Astrocyte of the hippocampus (primary cell): ENCODE results near the gene INO80E.

Source experiments
- DNase-seq: peaks from one replicate; pipeline ENCODE4 v3.0.0; 2011; ENCODE audit warnings: low read depth, low spot score

INO80E gene

GRCh38 chr16:29992344-29992967 lies 3.6 kb upstream of the INO80E start:
- peak; percentile 63 for DNase-seq

GRCh38 chr16:29993191-29993902 lies 2.7 kb upstream of the INO80E start:
- DNase-seq: no peak

- DNase-seq: no peak
These were observed 2.0 kb upstream of the INO80E start for GRCh38 chr16:29993903-29994599.

GRCh38 chr16:29994600-29995323 lies 1.3 kb upstream of the INO80E start:
- DNase-seq: no peak

GRCh38 chr16:29995324-29995910 lies 624 bp upstream of the INO80E start, which contains the start of gene HIRIP3:
Gene HIRIP3 (minus strand): TSS chr16:29995617. CDS start chr16:29995605, 12 bp downstream.
- peak; percentile 88 for DNase-seq

- DNase-seq: no peak
These were observed 767 bp downstream of the INO80E start for GRCh38 chr16:29996766-29997250.

- DNase-seq: no peak
These were observed 3.6 kb downstream of the INO80E start for GRCh38 chr16:29999605-30000004.

- no peak for DNase-seq
These were observed 4.9 kb downstream of the INO80E start for GRCh38 chr16:30000735-30001631.

- DNase-seq: no peak
These were observed 6.7 kb downstream of the INO80E start for GRCh38 chr16:30002614-30003346.

GRCh38 chr16:30003670-30004423 lies 7.8 kb downstream of the INO80E start:
- no peak for DNase-seq

GRCh38 chr16:30004424-30004776 lies 8.4 kb downstream of the INO80E start:
- no peak for DNase-seq

GRCh38 chr16:30004811-30005242 lies 8.8 kb downstream of the INO80E start:
- DNase-seq: no peak

GRCh38 chr16:30005341-30006094 lies 9.5 kb downstream of the INO80E start:
- peak; percentile 62 for DNase-seq

GRCh38 chr16:30006095-30006473 lies 10.0 kb downstream of the INO80E start:
- no peak for DNase-seq

- no peak for DNase-seq
These were observed 10.8 kb downstream of the INO80E start for GRCh38 chr16:30006659-30007377.

GRCh38 chr16:30007378-30007895 lies 11.4 kb downstream of the INO80E start:
- no peak for DNase-seq

GRCh38 chr16:30009085-30009862 lies 13.2 kb downstream of the INO80E start:
- DNase-seq: no peak
